Nephron progenitor cell (in vitro differentiated cells): Measurements from ENCODE around the gene TEX12.

ENCODE experiments used
- DNase-seq: peaks from one replicate; pipeline ENCODE4 v3.0.0; 2021
- H3K27ac Mint-ChIP-seq: 2 replicates; pipeline ENCODE4 v1.8.0; 2021; ENCODE audit warnings: mild to moderate bottlenecking, moderate library complexity, mixed read lengths
- H3K27me3 Mint-ChIP-seq: 2 replicates; pipeline ENCODE4 v1.8.0; 2021; ENCODE audit warnings: mild to moderate bottlenecking, low read depth, mixed read lengths; ENCODE audit not compliant: poor library complexity
- H3K36me3 Mint-ChIP-seq: 2 replicates; pipeline ENCODE4 v1.8.0; 2021; ENCODE audit warnings: low read depth, mixed read lengths
- H3K4me1 Mint-ChIP-seq: 2 replicates; pipeline ENCODE4 v1.8.0; 2021; ENCODE audit warnings: mixed read lengths
- H3K4me3 Mint-ChIP-seq: 2 replicates; pipeline ENCODE4 v1.8.0; 2021; ENCODE audit warnings: mild to moderate bottlenecking, moderate library complexity, mixed read lengths
- H3K9me3 Mint-ChIP-seq: 2 replicates; pipeline ENCODE4 v1.8.0; 2021; ENCODE audit warnings: mild to moderate bottlenecking, moderate library complexity, mixed read lengths
- CTCF ChIP-seq: fragments of 200-600 bp; sonication (generic); IDR thresholded peaks from 2 replicates; pipeline ENCODE4 v1.5.0; 2021; ENCODE audit warnings: antibody characterized with exemption

Gene TEX12

GRCh38 chr11:112210890-112211289 lies 43.7 kb downstream of the TEX12 start:
- Mint-ChIP-seq H3K27ac (no peak overlapping the region), H3K27me3 (peaks cover 20% of the 10 kb centered on the region), H3K9me3 (peaks cover 5% of the 10 kb centered on the region), H3K4me3 (no peak overlapping the region), H3K4me1 (no peaks in the 10 kb centered on the region), H3K36me3 (peaks cover 4% of the 10 kb centered on the region)
- TF ChIP-seq CTCF: no peak
- DNase-seq: no peak

- no peak for TF ChIP-seq CTCF
- H3K4me3 Mint-ChIP-seq: no peak overlapping the region
- H3K27ac Mint-ChIP-seq: no peak overlapping the region
- peaks cover 4% of the 10 kb centered on the region for H3K36me3 Mint-ChIP-seq
- H3K9me3 Mint-ChIP-seq: peaks cover 5% of the 10 kb centered on the region
- DNase-seq: no peak
- no peaks in the 10 kb centered on the region for H3K4me1 Mint-ChIP-seq
- peaks cover 20% of the 10 kb centered on the region for H3K27me3 Mint-ChIP-seq
These were observed 44.4 kb downstream of the TEX12 start for GRCh38 chr11:112211536-112211935.

- DNase-seq: no peak
- no peak overlapping the region for H3K27ac Mint-ChIP-seq
- peaks cover 20% of the 10 kb centered on the region for H3K27me3 Mint-ChIP-seq
- H3K4me1 Mint-ChIP-seq: no peaks in the 10 kb centered on the region
- H3K36me3 Mint-ChIP-seq: no peaks in the 10 kb centered on the region
- no peak overlapping the region for H3K4me3 Mint-ChIP-seq
- TF ChIP-seq CTCF: no peak
- no peaks in the 10 kb centered on the region for H3K9me3 Mint-ChIP-seq
These were observed 45.1 kb downstream of the TEX12 start for GRCh38 chr11:112212290-112212689.

- H3K4me3 Mint-ChIP-seq: no peak overlapping the region
- H3K27me3 Mint-ChIP-seq: peaks cover 16% of the 10 kb centered on the region
- TF ChIP-seq CTCF: no peak
- no peak overlapping the region for H3K27ac Mint-ChIP-seq
- H3K36me3 Mint-ChIP-seq: no peaks in the 10 kb centered on the region
- no peaks in the 10 kb centered on the region for H3K9me3 Mint-ChIP-seq
- no peaks in the 10 kb centered on the region for H3K4me1 Mint-ChIP-seq
- DNase-seq: no peak
These were observed 45.5 kb downstream of the TEX12 start for GRCh38 chr11:112212710-112213109.

GRCh38 chr11:112213753-112214152 lies 46.6 kb downstream of the TEX12 start:
- no peak overlapping the region for H3K27ac Mint-ChIP-seq
- H3K27me3 Mint-ChIP-seq: peaks cover 7% of the 10 kb centered on the region
- no peak for TF ChIP-seq CTCF
- no peaks in the 10 kb centered on the region for H3K36me3 Mint-ChIP-seq
- no peak overlapping the region for H3K4me3 Mint-ChIP-seq
- H3K9me3 Mint-ChIP-seq: no peaks in the 10 kb centered on the region
- DNase-seq: no peak
- no peaks in the 10 kb centered on the region for H3K4me1 Mint-ChIP-seq

- H3K27ac Mint-ChIP-seq: no peak overlapping the region
- no peaks in the 10 kb centered on the region for H3K4me1 Mint-ChIP-seq
- no peaks in the 10 kb centered on the region for H3K9me3 Mint-ChIP-seq
- TF ChIP-seq CTCF: no peak
- no peaks in the 10 kb centered on the region for H3K36me3 Mint-ChIP-seq
- peaks cover 5% of the 10 kb centered on the region for H3K27me3 Mint-ChIP-seq
- H3K4me3 Mint-ChIP-seq: no peak overlapping the region
- no peak for DNase-seq
These were observed 48.4 kb downstream of the TEX12 start for GRCh38 chr11:112215621-112216020.
